Urinary bladder (tissue), 4 donors: ENCODE measurements around the gene TANC1. TPM values are rescaled to one million over a fixed set of nuclear protein-coding genes. Genes with fewer than 3 reads are reported as not detected.

Experiments used
- DNase-seq: peaks from one replicate; pipeline ENCODE4 v3.0.0-alpha.2; 2015; ENCODE audit errors: extremely low spot score
- H3K27ac ChIP-seq: one replicate; pipeline ENCODE4 v1.5.1; 2013; ENCODE audit warnings: low read depth, mild to moderate bottlenecking, moderate library complexity
- H3K36me3 ChIP-seq: one replicate; pipeline ENCODE4 v1.6.1; 2013; ENCODE audit warnings: mild to moderate bottlenecking, moderate library complexity; ENCODE audit not compliant: insufficient read depth
- H3K4me1 ChIP-seq: one replicate; pipeline ENCODE4 v1.6.1; 2013; ENCODE audit warnings: mild to moderate bottlenecking, moderate library complexity; ENCODE audit not compliant: insufficient read depth
- H3K4me3 ChIP-seq: one replicate; pipeline ENCODE4 v1.5.1; 2013; ENCODE audit warnings: low read depth, low read length
- WGBS: extraction: QIAGEN DNeasy Blood & Tissue Kit; methylation state at CpG from one replicate; pipeline ENCODE4 v1.1.7; 2013; 5-methylcytosine and 5-hydroxymethylcytosine counted together
- polyA plus RNA-seq: library from polyadenylated mRNA; stranded (reverse); fragments of 200-250 nt; gene quantifications from one replicate; pipeline ENCODE4 v1.2.3, GENCODE V29; 2013
- total RNA-seq: library from RNA; depleted of rRNA; stranded (reverse); fragments of >200 nt; gene quantifications from one replicate; pipeline ENCODE4 v1.2.3, GENCODE V29; 2014
- donor health status: healthy with polysubstance abuse.
- donor health status: healthy.

The TANC1 gene
- total and polyA plus RNA-seq, 2 donors: 18.4 to 47.5 TPM

DNA sequence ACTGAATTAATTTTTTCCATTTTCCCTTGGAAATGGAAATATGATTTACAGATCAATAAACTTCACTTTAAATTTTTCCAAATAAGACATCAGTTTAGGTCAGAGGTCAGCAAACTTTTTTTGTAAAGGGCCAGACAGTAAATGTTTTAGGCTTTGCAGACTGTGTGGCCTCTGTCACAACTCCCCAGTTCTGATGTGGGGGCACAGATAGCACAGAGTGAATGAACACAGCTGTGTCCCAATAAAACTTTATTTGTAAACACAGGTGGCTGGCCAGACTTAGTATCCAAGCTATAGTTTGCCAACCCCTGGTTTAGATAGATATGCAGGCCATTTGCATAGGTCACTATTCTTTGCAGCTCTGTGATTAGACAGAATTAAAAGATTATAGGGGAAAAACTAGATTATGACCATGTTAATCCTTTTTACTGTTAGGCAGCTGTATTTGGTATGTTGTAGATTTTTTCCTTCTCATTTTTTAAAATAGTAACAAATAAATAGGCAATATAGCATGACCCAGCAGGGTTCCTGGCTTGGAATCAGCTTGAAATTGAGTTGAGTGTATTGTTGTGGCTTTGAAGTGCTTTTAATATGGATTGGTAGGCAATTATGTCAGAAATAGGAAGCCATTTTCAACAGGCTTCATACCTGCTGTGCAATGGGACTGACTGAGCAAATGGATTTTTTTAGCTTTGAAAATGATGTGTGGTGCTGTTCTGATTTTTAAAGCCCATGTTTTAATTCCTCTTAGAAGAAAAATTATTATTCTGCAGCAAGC is 258.4 kb downstream of the TANC1 start:
- DNase-seq: no peak
- Histone ChIP-seq H3K27ac (no peak overlapping the region), H3K4me1 (no peaks in the 10 kb centered on the region), H3K36me3 (peaks cover 6% of the 10 kb centered on the region), H3K4me3 (no peak overlapping the region)

DNA sequence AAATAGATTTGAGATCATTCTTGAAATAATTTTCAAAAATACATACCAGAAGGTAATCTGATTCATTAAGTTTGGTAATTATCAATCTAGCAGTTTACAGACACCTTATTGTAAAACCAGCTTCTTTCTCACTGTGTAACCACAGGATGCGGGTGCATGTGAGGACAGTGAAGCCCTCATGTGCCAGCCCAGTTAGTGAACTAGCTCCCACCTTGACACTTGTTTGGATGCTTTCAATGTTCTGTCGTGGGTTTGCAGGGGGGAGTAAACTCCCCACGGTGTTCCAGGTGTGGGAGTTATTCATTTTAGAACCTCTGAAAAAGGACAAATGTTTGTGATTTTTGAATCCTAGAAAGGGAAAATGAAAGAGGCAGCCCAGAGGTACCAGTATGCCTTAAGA is 259.0 kb downstream of the TANC1 start:
- H3K4me1 ChIP-seq: no peaks in the 10 kb centered on the region
- H3K27ac ChIP-seq: no peak overlapping the region
- peaks cover 6% of the 10 kb centered on the region for H3K36me3 ChIP-seq
- 55% methylated on average over 3 of the region's 3 CpGs for WGBS
- no peak overlapping the region for H3K4me3 ChIP-seq
- DNase-seq: no peak

DNA sequence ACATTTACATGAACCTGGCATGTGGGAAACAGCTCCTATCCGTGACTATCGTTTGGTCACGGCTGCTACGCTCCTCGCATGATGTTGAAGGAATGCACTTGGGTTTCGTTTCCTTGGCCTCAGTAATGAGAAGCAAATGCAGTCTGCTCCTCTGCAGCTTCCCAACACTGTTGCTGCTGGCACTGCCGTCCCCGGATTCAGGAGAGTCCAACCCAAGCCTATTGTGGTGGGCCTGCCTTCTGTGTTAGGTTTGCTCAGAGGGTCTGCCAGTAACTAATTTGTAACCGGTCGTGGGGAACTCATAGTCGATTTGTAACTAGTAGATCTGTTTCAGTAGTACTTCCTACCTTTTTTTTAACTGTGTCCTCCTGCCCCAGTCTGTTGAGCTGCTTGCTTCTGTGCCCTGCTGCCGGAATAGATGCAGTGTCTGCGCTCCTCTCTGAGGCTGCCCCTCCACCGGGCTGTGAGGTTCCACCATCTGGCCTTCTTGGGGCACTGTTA is 259.7 kb downstream of the TANC1 start:
- WGBS: 92% methylated on average over 14 of the region's 14 CpGs
- Histone ChIP-seq H3K4me1 (no peaks in the 10 kb centered on the region), H3K4me3 (no peak overlapping the region), H3K36me3 (peaks cover 6% of the 10 kb centered on the region), H3K27ac (no peak overlapping the region)
- no peak for DNase-seq

DNA sequence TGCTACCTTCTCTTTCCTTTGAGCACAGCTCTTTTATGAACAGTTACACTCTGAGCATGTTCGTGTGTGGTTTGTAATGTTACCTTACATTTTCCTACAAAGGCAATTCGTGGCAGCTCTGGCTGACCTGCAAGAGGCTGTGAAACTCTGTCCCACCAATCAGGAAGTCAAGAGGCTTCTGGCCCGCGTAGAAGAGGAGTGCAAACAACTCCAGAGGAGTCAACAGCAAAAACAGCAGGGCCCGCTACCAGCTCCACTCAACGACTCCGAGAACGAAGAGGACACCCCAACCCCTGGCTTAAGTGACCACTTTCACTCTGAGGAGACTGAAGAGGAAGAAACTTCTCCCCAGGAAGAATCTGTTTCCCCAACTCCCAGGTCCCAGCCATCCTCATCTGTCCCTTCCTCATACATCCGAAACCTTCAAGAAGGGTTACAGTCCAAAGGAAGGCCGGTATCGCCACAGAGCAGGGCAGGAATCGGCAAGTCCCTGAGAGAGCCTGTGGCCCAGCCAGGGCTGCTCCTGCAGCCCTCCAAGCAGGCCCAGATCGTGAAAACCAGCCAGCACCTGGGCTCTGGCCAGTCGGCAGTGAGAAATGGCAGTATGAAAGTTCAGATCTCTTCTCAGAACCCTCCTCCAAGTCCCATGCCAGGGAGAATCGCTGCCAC is 261.2 kb downstream of the TANC1 start:
- Histone ChIP-seq H3K4me3 (no peak overlapping the region), H3K27ac (no peak overlapping the region), H3K4me1 (no peaks in the 10 kb centered on the region), H3K36me3 (peaks cover 8% of the 10 kb centered on the region)
- WGBS: 94% methylated on average over 15 of the region's 15 CpGs
- DNase-seq: no peak

DNA sequence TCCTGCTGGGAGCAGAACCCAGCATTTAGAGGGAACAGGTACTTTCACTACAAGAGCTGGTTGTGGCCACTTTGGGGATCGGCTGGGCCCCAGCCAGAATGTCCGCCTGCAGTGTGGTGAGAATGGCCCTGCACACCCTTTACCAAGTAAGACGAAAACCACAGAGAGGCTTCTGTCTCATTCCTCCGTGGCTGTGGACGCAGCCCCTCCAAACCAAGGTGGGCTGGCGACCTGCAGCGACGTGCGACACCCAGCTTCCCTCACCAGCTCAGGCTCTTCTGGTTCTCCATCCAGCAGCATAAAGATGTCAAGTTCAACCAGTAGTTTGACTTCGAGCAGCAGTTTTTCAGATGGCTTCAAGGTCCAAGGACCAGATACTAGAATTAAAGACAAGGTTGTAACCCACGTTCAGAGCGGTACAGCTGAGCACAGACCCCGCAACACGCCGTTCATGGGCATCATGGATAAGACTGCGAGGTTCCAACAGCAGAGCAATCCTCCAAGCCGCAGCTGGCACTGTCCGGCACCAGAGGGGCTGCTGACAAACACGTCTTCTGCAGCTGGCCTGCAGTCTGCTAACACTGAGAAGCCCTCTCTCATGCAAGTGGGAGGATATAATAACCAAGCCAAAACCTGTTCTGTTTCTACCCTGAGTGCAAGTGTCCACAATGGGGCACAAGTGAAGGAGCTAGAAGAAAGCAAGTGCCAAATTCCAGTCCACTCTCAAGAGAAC is 261.9 kb downstream of the TANC1 start:
- Histone ChIP-seq H3K27ac (no peak overlapping the region), H3K36me3 (peaks cover 8% of the 10 kb centered on the region), H3K4me1 (no peaks in the 10 kb centered on the region), H3K4me3 (no peak overlapping the region)
- 97% methylated on average over 19 of the region's 19 CpGs for whole genome bisulfite sequencing
- no peak for DNase-seq

DNA sequence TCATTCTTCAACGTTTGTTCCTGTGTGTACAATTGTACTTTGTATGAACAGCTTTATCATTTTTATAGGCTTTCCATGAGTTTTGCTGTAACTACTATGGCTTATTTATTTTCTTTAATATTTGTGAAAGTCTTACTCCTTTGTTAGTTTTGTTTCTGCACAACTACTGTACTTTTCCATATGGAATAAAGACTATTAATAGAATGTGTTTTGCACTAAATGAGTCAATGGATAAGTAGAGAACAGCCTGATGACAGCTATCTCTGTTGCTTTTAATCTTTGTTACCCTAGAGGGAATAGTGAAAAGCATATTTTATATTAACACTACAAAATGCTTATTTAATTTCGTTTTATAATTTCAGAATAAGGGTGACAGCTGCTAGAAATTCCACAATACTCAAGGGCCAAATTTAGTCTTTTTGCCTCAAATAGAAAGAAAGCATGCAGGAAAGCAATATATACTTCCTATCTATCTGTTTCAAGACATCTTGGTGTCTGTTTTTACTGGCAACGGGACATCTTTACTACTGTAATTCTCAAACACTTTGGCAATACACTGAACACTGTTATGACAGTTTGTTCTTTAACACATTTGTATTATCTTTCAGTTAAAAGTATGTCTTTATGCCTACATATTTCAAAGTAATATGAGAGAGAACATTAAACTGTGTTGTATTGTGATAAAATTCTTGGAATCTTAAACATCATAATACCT is 264.2 kb downstream of the TANC1 start:
- Histone ChIP-seq H3K36me3 (peaks cover 8% of the 10 kb centered on the region), H3K4me3 (no peak overlapping the region), H3K4me1 (no peaks in the 10 kb centered on the region), H3K27ac (no peak overlapping the region)
- no peak for DNase-seq
- WGBS: 19% methylated on average over 3 of the region's 3 CpGs

DNA sequence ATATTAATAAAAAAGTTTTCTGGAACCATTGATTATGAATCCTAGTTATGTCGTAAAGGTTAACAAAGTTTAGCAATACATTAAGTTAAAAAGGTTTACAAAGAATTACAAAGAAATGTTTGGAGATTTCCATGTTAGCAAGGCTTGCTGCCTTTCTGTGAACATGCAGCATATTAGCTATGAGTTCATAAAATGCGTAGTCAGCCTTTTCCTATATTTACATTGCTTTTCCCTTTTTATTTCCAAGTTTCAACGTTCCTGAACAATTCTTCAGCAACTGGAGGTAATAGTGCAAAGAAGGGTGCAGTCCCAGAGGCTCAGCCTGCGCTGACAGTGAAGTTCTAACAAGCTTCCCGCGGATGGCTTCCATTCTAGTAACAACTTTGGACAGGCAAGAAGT is 266.4 kb downstream of the TANC1 start:
- Histone ChIP-seq H3K4me1 (no peaks in the 10 kb centered on the region), H3K4me3 (no peak overlapping the region), H3K36me3 (peaks cover 8% of the 10 kb centered on the region), H3K27ac (no peak overlapping the region)
- no peak for DNase-seq
- WGBS: 89% methylated on average over 6 of the region's 6 CpGs

DNA sequence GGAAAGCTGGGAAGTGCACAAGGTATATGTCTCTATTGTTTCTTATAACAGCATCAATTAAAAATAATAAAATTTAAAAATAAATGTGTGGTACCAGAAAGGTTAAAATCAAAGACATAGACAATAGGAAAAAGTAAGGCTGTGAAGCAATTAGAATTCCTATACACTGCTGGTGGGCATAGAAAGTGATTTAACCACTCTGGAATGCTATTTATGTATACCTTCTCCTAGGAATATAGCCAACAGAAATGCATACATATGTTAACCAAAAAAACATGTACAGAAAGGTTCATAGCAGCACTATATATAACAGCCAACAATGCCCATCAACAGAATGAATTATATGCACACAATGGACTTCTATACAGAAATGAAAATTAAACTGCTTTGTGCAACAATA is 275.1 kb downstream of the TANC1 start:
- H3K36me3 ChIP-seq: no peaks in the 10 kb centered on the region

DNA sequence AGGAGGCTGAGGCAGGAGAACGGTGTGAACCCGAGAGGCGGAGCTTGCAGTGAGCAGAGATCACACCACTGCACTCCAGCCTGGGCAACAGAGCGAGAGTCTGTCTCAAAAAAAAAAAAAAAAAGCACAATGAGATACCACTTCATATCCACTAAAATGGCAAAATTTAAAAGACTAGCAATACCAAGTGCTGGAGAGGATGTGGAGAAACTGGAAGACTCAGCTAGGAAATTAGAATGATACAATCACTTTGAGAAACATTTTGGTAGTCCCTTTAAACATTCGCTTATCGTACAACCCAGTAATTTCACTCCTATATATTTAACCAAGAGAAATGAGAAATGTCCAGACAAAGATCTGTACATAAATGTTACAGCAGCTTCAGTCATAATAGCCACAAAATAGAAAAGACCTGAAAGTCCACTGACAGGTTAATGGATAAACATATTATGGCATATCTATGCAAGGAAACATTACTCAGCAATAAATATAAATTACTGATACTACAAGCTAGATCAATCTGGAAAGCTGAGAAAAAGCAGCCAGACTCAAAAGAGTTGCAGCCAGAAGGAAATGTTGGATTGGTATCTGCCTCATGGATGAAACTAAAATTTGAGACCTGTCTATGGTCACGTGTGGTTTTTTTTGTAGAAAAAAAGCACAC is 278.0 kb downstream of the TANC1 start:
- 92% methylated on average over 7 of the region's 7 CpGs for WGBS
- no peak for DNase-seq
- Histone ChIP-seq H3K4me1 (no peaks in the 10 kb centered on the region), H3K4me3 (no peak overlapping the region), H3K36me3 (no peaks in the 10 kb centered on the region), H3K27ac (no peak overlapping the region)

More for the DNA sequence above, 275.1 kb downstream of the TANC1 start:
- no peak overlapping the region for H3K27ac ChIP-seq
- H3K4me1 ChIP-seq: no peaks in the 10 kb centered on the region
- DNase-seq: no peak
- no peak overlapping the region for H3K4me3 ChIP-seq

DNA sequence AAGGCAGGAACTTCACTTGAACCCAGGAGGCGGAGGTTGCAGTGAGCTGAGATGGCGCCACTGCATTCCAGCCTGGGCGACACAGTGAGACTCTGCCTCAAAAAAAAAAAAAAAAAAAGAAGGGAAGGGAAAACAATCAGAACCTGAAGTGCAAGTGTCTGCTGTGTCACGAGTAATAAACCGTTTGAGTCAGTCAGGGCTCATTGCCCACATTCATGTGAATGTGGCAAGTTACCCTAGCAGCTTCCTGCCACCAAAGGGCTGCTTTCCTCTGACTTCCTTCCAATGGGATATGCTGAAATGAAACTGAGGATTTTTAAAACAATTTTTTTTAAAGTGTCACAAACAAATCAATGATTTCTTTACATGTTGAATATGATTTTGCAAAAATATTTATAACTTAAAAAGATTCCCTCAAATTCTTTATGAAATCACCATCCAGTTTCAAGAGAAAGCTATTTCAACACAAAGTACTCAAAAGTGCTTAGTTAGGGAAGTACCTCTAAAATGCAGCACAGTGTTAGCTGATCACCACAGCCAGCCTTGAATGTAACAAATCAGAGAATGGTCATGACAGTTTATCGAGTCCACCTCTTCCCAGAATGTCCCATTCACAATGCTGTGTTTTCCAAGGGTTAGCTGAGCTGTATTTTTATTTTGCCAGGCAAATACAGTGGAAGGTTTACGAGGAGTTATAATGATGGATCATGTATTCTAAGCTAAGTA is 281.7 kb downstream of the TANC1 start:
- 57% methylated on average over 7 of the region's 7 CpGs for WGBS
- Histone ChIP-seq H3K4me3 (no peak overlapping the region), H3K27ac (peak overlapping the region; percentile 18), H3K4me1 (no peaks in the 10 kb centered on the region), H3K36me3 (no peaks in the 10 kb centered on the region)
- DNase-seq: no peak

DNA sequence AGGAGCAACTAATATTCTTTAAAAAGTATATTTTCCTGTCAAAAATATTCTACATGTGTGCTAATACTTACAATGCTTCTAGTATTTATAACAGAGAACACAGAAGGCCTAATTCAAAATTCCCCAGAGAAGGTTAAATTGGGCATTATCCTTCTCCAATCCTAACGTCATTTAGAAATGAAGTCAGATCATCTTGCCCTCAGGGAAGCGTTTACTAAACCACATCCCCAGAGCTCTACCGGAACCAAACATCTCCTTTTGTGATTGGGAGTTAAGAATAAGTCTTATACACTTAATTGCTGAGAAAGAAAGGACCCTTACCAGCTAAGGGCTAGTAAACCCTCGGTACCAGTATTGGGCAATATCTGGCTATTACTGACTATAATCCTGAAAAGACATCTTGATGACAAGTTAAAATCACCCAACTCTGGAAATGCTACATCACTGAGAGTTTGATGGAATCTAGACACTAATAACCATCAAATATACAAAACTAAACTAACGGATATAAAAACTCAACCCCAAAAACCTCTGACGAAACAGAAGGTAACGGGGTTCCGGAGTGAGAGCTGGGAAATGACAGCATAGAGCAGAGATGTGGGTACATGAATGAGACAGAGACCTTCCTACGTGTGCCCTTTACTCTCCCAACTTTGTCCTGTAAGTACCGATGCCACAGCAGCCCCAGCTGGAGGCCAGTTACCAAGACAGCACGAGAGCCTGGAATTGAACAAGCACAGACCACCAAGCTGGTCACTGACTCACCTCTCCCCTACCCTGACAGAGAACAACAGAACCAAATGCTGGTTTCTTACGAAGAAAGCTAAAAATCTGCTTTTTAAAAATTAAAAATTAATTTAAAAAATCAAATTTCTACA is 283.1 kb downstream of the TANC1 start:
- H3K27ac ChIP-seq: no peak overlapping the region
- 87% methylated on average over 12 of the region's 12 CpGs for WGBS

DNA sequence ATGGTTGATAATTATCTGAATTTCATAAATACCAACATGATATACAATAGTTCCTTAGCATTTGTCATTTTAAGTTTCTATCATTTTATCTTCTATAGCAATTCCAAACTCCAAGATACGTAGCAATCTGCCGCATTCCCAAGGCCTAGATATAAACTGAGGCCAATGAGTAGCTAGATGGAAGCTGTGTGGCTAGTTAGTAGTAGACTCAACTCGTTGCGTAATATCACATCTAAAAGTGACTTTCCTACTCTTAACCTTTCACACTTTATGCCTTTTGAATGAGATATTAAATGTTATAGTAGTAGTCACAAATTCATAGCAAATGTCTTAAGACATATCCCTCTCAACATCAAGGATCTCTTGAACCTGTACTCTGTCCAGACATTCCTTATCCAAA is 284.5 kb downstream of the TANC1 start:
- 99% methylated on average over 4 of the region's 4 CpGs for WGBS
- no peak overlapping the region for H3K4me3 ChIP-seq
- no peak for DNase-seq
- H3K4me1 ChIP-seq: no peaks in the 10 kb centered on the region
- H3K27ac ChIP-seq: no peak overlapping the region
- no peaks in the 10 kb centered on the region for H3K36me3 ChIP-seq

More for the DNA sequence above, 283.1 kb downstream of the TANC1 start:
- Histone ChIP-seq H3K4me3 (no peak overlapping the region), H3K36me3 (no peaks in the 10 kb centered on the region), H3K4me1 (no peaks in the 10 kb centered on the region)
- DNase-seq: no peak
